Sigmoid colon (tissue), 7 donors: ENCODE results near the gene ADGRE2. TPM values are rescaled to one million over a fixed set of nuclear protein-coding genes. Genes with fewer than 3 reads are reported as not detected.
"Not testable (repeated sequence)": the region's sequence is repeated elsewhere in the genome, so short reads cannot be mapped to it uniquely, and the experiment has no call there.

Source experiments
- DNase-seq: peaks from one replicate; pipeline ENCODE4 v3.0.0-alpha.2; 2019
- H3K27ac ChIP-seq, 4 donors: fragments of 200-600 bp; sonication (generic); one replicate each; pipeline ENCODE4 v1.5.1; 2016 to 2019; ENCODE audit warnings: mild to moderate bottlenecking in 1 of 4
- H3K27me3 ChIP-seq, 3 donors: fragments of 200-600 bp; sonication (generic); one replicate each; pipeline ENCODE4 v1.5.1; 2019; ENCODE audit warnings: mild to moderate bottlenecking in 1 of 3
- H3K36me3 ChIP-seq, 4 donors: fragments of 200-600 bp; sonication (generic); one replicate each; pipeline ENCODE4 v1.5.1; 2016 to 2019
- H3K4me1 ChIP-seq, 4 donors: fragments of 200-600 bp; sonication (generic); one replicate each; pipeline ENCODE4 v1.5.1; 2017 to 2019
- H3K4me3 ChIP-seq, 4 donors: fragments of 200-600 bp; sonication (generic); one replicate each; pipeline ENCODE4 v1.5.1; 2017 to 2019; ENCODE audit warnings: mild to moderate bottlenecking in 2 of 4, moderate library complexity in 1 of 4
- H3K9me3 ChIP-seq, 4 donors: fragments of 200-600 bp in 3 of 4; sonication (generic) in 3 of 4; one replicate each; pipeline versions ENCODE4 v1.5.1 to v1.6.1; 2013 to 2019
- EP300 ChIP-seq, 4 donors: sonication (generic); formaldehyde crosslinking; IDR thresholded peaks; one replicate each; pipeline ENCODE4 v1.6.1; 2017; ENCODE audit warnings: antibody characterized with exemption in 4 of 4
- POLR2A ChIP-seq, 2 donors: fragments of 450-650 bp; IDR thresholded peaks; one replicate each; pipeline ENCODE4 v1.6.1; 2016; ENCODE audit warnings: antibody characterized with exemption in 2 of 2, mild to moderate bottlenecking in 2 of 2, moderate library complexity in 2 of 2
- POLR2AphosphoS5 ChIP-seq, 4 donors: sonication (generic); formaldehyde crosslinking; IDR thresholded peaks; one replicate each; pipeline ENCODE4 v1.6.1; 2017; ENCODE audit warnings: antibody characterized with exemption in 4 of 4
- WGBS, 2 donors: extraction: QIAGEN DNeasy Blood & Tissue Kit; methylation state at CpG; one replicate each; pipeline ENCODE4 v1.1.7; 2013; 5-methylcytosine and 5-hydroxymethylcytosine counted together
- intact Hi-C: fragments of 100-400 bp; cut with DNase I; formaldehyde crosslinking; loops from one replicate; pipeline ENCODE4 v1.15.1; 2023
- polyA plus RNA-seq, 3 donors: library from polyadenylated mRNA; stranded (reverse); fragments of 200-250 nt; gene quantifications; one replicate each; pipeline ENCODE4 v1.2.3, GENCODE V29; 2013
- total RNA-seq, 4 donors: library from RNA; depleted of rRNA; stranded (reverse); fragments of >200 nt; gene quantifications; one replicate each; pipeline ENCODE4 v1.1.0, GENCODE V29; 2016
- TF ChIP-seq, protein P1 (sequence below), 4 experiments: fragments of 450-650 bp in 3 of 4; fragments of 200-600 bp in 1 of 4; IDR thresholded peaks; one replicate each; pipeline ENCODE4 v1.5.1; 2016 to 2019; ENCODE audit warnings: antibody characterized with exemption in 4 of 4, mild to moderate bottlenecking in 3 of 4, moderate library complexity in 2 of 4
- donor health status: healthy with polysubstance abuse.
- donor health status: Bipolar disorder and iron deficiency.
- donor health status: healthy.

ADGRE2 gene
- total and polyA plus RNA-seq, 7 donors: 0.49 to 3.6 (median 1.8) TPM

DNA sequence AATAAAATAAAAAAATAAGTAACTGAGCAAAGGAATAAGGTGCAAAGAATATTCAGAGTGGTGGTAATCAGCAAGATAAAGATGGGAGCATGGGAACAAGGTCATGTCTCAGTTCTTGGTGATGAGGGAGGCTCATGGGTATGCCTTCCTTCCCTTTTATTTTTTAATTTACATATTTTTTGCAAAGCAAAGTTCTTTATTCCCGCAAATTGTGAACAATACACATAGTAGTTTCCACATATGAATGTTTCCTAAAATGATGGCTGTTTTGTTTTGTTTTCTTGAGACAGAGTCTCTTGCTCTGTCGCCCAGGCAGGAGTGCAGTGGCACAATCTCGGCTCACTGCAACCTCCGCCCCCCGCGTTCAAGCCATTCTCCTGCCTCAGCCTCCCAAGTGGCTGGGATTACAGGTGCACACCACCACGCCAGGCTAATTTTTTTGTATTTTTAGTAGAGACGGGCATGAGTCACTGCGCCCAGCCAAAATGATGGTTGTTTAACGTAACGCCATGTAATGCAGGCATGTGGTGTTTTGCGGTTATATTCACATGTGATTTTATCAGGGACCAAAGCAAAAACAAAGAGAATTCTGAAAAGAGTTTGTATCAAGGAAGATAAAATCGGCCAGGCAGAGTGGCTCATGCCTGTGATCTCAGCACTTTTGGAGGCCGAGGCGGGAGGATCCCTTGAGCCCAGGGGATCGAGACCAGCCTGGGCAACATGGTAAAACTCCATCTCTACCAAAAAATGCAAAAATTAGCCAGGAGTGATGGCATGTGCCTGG lies 4.5 kb upstream of the ADGRE2 start:
- H3K4me1 ChIP-seq: no peaks in the 10 kb centered on the region
- 88 to 89% methylated on average over 16 of the region's 16 CpGs for WGBS, 2 donors
- TF ChIP-seq EP300 (IDR thresholded peaks at IDR 0.05): no peak
- no peak for TF ChIP-seq POLR2AphosphoS5 (IDR thresholded peaks at IDR 0.05)
- TF ChIP-seq, protein P1, sequence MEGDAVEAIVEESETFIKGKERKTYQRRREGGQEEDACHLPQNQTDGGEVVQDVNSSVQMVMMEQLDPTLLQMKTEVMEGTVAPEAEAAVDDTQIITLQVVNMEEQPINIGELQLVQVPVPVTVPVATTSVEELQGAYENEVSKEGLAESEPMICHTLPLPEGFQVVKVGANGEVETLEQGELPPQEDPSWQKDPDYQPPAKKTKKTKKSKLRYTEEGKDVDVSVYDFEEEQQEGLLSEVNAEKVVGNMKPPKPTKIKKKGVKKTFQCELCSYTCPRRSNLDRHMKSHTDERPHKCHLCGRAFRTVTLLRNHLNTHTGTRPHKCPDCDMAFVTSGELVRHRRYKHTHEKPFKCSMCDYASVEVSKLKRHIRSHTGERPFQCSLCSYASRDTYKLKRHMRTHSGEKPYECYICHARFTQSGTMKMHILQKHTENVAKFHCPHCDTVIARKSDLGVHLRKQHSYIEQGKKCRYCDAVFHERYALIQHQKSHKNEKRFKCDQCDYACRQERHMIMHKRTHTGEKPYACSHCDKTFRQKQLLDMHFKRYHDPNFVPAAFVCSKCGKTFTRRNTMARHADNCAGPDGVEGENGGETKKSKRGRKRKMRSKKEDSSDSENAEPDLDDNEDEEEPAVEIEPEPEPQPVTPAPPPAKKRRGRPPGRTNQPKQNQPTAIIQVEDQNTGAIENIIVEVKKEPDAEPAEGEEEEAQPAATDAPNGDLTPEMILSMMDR (IDR thresholded peaks at IDR 0.05): no peak
- TF ChIP-seq POLR2A (IDR thresholded peaks at IDR 0.05): no peak
- H3K27ac ChIP-seq: no peak overlapping the region
- no peaks in the 10 kb centered on the region for H3K9me3 ChIP-seq
- DNase-seq: no peak
- H3K36me3 ChIP-seq: no peaks in the 10 kb centered on the region
- intact Hi-C loops: no loop called here
- H3K27me3 ChIP-seq: peaks cover 4 to 24% (median 13%) of the 10 kb centered on the region in 3 donors
- H3K4me3 ChIP-seq: no peak overlapping the region

DNA sequence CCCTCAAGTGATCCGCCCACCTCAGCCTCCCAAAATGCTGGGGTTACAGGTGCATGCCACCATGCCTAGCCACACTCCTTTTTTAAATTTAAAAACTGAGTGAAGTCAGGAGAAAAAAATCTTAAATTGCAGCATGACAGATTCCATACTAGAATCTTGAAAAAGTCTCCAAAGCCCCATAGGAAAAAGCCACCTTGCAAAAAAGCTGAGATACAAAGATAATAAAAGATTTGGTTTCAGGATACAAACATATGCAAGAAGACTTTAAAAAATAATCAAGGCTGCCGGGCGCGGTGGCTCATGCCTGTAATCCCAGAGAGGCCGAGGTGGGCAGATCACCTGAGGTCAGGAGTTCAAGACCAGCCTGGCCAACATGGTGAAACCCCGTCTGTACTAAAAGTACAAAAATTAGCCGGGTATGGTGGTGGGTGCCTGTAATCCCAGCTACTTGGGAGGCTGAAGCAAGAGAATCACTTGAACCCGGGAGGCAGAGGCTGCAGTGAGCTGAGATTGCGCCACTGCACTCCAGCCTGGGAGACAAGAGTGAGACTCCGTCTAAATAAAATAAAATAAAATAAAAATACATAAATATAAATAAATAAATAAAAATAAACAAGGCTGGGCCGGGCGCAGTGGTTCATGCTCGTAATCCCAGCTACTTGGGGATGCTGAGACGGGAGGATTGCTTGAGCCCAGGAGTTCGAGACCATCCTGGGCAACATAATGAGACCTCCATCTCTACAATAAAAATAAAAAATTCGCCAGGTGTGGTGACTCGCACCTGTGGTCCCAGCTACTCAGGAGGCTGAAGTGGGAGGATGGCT lies 3.6 kb upstream of the ADGRE2 start:
- H3K9me3 ChIP-seq, H3K4me3 ChIP-seq, intact Hi-C loops, H3K36me3 ChIP-seq, H3K4me1 ChIP-seq, H3K27ac ChIP-seq, DNase-seq: not testable (repeated sequence)
- 81 to 90% methylated on average over 17 of the region's 17 CpGs for WGBS, 2 donors
- peaks cover 4 to 33% (median 19%) of the 10 kb centered on the region in 3 donors for H3K27me3 ChIP-seq

DNA sequence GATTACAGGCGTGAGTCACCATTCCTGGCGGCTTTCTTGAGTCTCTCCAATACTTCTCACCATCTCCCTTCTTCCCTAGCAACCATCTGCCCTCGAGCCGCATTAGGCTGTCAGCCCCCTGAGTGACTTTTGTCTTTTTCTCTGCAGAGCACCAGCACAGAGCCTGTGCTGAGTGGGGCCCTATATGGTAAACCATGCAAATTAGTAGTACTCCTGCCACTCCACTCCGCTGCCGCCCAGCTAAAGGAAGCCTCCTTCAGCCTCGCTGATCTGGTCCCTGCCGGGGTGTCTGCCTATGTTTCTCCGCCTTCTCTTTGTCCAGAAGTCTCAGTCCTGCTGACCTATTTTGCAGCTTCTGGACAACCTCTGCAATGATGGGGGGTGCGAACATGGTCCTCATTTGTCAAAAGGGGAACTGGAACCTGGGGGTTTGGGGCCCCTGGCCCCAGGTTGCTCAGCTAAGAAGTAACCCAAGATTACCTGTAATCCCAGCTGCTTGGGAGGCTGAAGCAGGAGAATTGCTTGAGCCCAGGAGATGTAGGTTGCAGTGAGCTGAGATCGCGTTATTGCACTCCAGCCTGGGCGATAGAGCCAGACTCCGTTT lies 2.4 kb upstream of the ADGRE2 start:
- WGBS, 2 donors: 73 to 78% methylated on average over 14 of the region's 14 CpGs
- H3K36me3 ChIP-seq, intact Hi-C loops, H3K4me1 ChIP-seq, H3K27ac ChIP-seq, DNase-seq, H3K9me3 ChIP-seq, H3K4me3 ChIP-seq: not testable (repeated sequence)
- H3K27me3 ChIP-seq: peaks cover 5 to 32% (median 23%) of the 10 kb centered on the region in 3 donors

DNA sequence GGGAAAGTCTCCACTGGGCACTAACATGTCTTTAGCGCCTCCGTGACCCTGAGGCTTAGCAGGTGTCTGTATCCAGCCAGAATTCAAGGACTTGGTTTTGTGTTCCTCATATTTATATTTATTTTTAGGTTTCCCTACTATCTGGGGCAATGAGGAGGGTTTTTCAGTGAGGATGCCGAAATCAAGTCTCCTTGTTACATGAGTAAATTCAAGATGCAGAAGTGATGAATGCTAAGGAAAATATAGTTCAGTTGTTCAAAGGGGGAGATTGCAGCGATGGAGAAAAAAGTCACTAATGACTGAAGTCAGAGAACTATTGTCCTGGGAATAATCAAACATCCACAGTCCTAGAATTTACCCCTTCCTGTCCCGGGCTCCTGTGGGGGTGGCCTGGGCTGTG lies 791 bp upstream of the ADGRE2 start:
- 53 to 64% methylated on average over 5 of the region's 5 CpGs for WGBS, 2 donors
- intact Hi-C loops: no loop called here

DNA sequence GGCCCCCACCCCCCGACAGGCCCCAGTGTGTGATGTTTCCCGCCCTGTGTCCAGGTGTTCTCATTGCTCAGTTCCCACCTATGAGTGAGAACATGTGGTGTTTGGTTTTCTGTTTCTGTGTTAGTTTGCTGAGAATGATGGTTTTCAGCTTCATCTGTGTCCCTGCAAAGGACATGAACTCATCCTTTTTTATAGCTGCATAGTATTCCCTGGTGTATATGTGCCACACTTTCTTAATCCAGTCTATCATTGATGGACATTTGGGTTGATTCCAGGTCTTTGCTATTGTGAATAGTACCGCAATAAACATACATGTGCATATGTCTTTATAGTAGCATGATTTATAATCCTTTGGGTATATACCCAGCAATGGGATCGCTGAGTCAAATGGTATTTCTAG lies 715 bp downstream of the ADGRE2 start:
- H3K27ac ChIP-seq, H3K36me3 ChIP-seq, H3K4me3 ChIP-seq, intact Hi-C loops, H3K4me1 ChIP-seq, H3K9me3 ChIP-seq, DNase-seq: not testable (repeated sequence)
- 93 to 95% methylated on average over 4 of the region's 4 CpGs for WGBS, 2 donors
- peaks cover 5 to 46% (median 34%) of the 10 kb centered on the region in 3 donors for H3K27me3 ChIP-seq

More for the DNA sequence above, 791 bp upstream of the ADGRE2 start:
- Histone ChIP-seq H3K4me1 (peaks cover 0 to 9% (median 0%) of the 10 kb centered on the region in 4 donors), H3K27me3 (peaks cover 5 to 39% (median 34%) of the 10 kb centered on the region in 3 donors), H3K9me3 (no peaks in the 10 kb centered on the region), H3K27ac (no peak overlapping the region), H3K36me3 (no peaks in the 10 kb centered on the region), H3K4me3 (no peak overlapping the region)
- TF ChIP-seq EP300 (IDR thresholded peaks at IDR 0.05) (no peak), POLR2AphosphoS5 (IDR thresholded peaks at IDR 0.05) (no peak), POLR2A (IDR thresholded peaks at IDR 0.05) (no peak)
- TF ChIP-seq, protein P1 (IDR thresholded peaks at IDR 0.05): no peak
- DNase-seq: no peak
